WI38 (cell line): Measurements from ENCODE around the gene FAM181A.

ENCODE experiments used
- H3K4me3 ChIP-seq: 2 replicates; pipeline ENCODE4 v1.5.1; 2011; ENCODE audit warnings: low read depth, mild to moderate bottlenecking, control low read depth, low read length
- TF ChIP-seq, protein P1 (sequence below): IDR thresholded peaks from 2 replicates; pipeline ENCODE4 v1.5.1; 2012; ENCODE audit warnings: low read depth, mild to moderate bottlenecking, control low read depth, low read length

The FAM181A gene

DNA sequence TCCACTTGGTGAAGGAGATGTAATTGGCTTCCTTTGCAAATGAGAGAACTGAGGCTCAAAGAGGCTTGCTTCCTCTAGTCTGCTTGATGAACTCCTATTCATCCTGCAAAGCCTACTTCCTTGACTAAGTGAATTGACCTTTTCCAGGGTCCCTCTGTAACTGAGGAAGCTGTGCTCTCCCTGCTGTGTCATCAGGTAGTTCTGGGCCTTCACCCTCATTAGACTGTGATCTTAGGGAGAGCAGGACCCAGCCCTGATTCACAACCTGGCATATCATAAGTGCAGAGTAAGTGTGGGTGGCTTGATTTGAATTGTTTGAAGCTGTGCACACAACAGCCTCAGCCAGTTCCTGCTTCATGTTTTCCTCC is 32.9 kb downstream of the FAM181A start:
- TF ChIP-seq, protein P1, sequence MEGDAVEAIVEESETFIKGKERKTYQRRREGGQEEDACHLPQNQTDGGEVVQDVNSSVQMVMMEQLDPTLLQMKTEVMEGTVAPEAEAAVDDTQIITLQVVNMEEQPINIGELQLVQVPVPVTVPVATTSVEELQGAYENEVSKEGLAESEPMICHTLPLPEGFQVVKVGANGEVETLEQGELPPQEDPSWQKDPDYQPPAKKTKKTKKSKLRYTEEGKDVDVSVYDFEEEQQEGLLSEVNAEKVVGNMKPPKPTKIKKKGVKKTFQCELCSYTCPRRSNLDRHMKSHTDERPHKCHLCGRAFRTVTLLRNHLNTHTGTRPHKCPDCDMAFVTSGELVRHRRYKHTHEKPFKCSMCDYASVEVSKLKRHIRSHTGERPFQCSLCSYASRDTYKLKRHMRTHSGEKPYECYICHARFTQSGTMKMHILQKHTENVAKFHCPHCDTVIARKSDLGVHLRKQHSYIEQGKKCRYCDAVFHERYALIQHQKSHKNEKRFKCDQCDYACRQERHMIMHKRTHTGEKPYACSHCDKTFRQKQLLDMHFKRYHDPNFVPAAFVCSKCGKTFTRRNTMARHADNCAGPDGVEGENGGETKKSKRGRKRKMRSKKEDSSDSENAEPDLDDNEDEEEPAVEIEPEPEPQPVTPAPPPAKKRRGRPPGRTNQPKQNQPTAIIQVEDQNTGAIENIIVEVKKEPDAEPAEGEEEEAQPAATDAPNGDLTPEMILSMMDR = no peak
- H3K4me3 ChIP-seq = no peak overlapping the region

DNA sequence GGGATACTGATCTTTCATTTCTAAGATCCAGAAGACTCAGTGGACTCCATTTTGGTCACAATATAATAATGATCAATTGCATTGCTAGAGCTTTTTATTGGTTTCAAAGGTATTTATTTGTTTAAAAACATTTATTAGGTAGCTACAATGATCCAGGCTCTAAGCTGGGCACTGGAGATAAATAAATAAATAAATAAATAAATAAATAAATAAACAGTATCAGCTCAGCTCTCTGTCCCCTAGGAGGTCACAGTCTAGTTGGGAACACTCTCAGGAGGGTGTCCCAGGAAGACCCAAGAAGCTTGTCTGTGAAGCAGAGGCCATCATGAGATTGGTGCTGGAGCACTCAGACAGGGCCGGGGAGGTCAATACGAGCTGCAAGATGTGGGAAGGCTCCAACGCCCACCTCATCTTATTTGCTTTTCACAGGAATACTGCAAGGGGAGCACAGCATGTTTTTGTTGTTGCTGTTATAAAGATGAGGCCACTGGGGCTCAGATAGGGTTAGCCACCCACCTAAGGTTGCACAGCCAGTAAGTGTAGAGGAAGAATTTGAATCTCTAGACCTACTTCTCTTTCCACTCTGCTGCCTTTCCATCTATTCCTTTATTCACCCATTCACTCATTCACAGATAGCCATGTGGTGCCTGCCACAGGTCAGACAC is 33.8 kb downstream of the FAM181A start:
- H3K4me3 ChIP-seq = no peak overlapping the region

DNA sequence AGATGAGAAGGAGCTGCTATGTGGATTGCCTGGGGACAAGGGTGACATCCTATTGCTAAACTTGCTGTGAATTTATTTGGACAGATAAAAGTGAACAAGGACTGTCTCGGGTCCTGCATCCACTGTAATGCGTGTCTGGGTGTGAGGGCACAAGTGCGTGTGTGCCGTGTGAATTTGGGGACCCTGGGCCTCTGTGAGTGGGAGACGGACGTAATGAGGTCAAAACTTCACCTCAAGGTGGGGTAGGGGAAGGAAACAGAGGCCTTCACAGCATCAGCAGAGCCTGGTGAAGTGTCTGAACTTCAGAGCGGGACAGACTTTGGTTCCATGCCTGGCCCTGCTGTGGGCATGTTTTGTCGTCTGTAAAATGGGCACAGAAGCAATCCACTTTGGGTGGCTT is 34.5 kb downstream of the FAM181A start:
- TF ChIP-seq, protein P1 = no peak
- no peak overlapping the region for H3K4me3 ChIP-seq

More for the DNA sequence above, 33.8 kb downstream of the FAM181A start:
- TF ChIP-seq, protein P1 = no peak

DNA sequence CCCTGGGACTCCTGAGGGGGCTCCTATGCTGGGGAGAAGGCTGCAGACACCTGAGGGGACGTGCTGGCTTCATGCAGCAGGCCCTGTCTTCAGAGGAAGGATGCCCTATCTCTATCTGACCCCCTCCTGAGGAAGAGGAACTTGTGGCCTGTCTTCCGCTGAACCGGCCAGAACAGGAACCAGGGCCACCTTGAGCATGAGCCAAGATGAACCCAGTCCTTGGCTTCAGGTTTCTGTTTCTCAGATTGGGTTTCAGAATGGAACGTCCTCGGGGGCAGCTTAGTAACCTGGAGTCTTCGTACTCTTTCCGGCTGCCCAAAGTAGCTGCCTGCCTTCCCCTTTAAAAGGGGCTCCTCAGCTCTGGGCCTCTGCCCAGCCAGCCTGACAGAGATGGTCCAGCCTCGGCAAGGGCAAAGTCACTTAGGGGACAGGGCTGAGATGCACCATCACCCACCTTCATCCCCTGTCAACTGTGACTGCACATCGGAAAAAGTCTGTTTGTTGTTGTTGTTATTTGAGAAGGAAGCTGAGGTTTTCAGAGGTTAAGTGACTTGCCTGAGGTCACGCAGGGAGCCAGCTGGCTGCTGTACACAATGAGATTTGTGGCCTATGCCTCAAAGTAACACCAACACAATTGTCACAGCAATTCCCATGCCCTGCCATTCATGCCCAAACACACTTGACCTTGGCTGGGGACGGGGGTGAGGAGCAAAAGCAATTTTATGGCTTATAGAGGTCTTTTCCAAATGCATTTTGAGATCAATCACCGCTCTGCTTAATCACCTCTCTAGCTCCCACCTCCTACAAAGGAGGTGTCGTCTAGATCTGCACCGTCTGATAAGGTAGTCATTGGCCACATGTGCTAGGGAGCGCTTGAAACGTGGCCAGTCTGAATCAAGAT is 35.8 kb downstream of the FAM181A start:
- TF ChIP-seq, protein P1 = no peak
- H3K4me3 ChIP-seq = no peak overlapping the region

DNA sequence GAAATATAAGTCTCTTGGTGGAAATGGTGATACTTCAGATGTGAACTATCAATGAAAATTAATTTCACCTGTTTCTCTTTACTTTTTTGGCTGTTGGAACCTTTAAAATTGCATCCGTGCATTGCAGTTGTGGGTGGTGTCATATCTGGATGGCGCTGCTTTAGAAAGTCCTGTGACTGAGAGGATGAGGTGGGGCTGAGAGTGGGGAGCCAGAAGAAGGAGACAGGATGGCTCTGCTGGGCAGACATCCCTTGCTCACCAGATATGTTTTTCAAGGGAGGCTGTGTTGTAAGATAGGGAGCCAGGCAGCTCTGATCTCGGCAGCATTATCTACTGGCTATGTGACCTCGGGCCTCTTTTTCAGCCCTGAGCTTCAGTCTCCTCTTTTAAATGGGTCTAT is 36.5 kb downstream of the FAM181A start:
- TF ChIP-seq, protein P1 = no peak

DNA sequence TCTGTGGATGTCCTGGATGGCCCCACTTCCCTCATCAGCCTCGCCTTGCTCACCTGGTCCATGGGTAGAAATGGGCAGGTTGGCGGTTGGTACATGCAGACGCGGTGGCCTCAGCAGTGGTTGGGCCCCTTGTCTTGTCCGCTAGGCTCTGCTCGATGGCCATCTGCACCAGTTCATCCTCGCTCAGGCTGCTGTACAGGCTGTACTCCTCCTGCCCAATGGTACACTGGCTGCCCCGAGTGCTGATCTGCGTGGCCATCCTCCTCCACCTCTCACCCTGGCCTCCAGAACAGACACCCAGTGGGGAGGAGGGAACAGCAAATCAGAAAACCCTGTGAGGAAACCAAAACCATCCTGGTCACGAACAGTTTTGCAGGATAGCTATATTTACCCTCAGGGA is 37.1 kb downstream of the FAM181A start:
- H3K4me3 ChIP-seq = no peak overlapping the region
- TF ChIP-seq, protein P1 = no peak

More for the DNA sequence above, 36.5 kb downstream of the FAM181A start:
- no peak overlapping the region for H3K4me3 ChIP-seq

DNA sequence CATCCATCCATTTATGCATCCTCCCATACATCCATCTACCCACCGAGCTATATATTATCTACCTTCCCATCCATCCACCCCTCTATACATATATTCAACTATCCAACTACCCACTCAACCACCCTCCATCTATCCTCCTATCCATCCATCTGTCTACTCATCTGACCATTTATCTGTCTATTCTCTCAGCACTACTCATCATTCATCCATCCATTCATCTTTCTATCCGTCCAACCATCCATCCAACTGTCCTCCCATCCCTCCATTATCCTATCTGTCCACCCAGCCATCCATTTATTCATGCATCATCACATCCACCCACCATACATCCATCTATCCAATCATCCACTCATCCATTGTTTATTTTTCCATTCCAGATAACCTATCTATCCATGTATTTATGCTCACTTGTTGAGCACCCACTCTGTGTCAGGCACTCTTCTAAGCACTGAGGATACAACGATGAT is 37.7 kb downstream of the FAM181A start:
- no peak overlapping the region for H3K4me3 ChIP-seq
- TF ChIP-seq, protein P1 = no peak
